Neural progenitor cell (in vitro differentiated cells): ENCODE measurements around the gene ANAPC7. TPM values are rescaled to one million over a fixed set of nuclear protein-coding genes. Genes with fewer than 3 reads are reported as not detected.

Experiments used
- DNase-seq: peaks from one replicate; pipeline ENCODE4 v3.0.0-alpha.2; 2016; ENCODE audit warnings: low spot score
- H2AFZ ChIP-seq: fragments of 200-600 bp; sonication (generic); replicated peaks from 2 replicates; pipeline ENCODE4 v1.6.1; 2016; ENCODE audit warnings: antibody characterized with exemption
- H3F3A ChIP-seq: fragments of 200-600 bp; sonication (generic); 2 replicates; pipeline ENCODE4 v1.6.1; 2016; ENCODE audit warnings: antibody characterized with exemption, low read depth
- H3K27ac ChIP-seq: fragments of 200-600 bp; sonication (generic); 2 replicates; pipeline ENCODE4 v1.5.1; 2016; ENCODE audit warnings: mild to moderate bottlenecking
- H3K27me3 ChIP-seq: fragments of 200-600 bp; sonication (generic); 2 replicates; pipeline ENCODE4 v1.6.1; 2016; ENCODE audit warnings: mild to moderate bottlenecking, moderate library complexity
- H3K36me3 ChIP-seq: fragments of 200-600 bp; sonication (generic); 2 replicates; pipeline ENCODE4 v1.5.1; 2016
- H3K4me1 ChIP-seq: fragments of 200-600 bp; sonication (generic); 2 replicates; pipeline ENCODE4 v1.6.1; 2016; ENCODE audit warnings: mixed run types
- H3K4me2 ChIP-seq: fragments of 200-600 bp; sonication (generic); 2 replicates; pipeline ENCODE4 v1.6.1; 2016
- H3K4me3 ChIP-seq: fragments of 200-600 bp; sonication (generic); 2 replicates; pipeline ENCODE4 v1.5.1; 2016
- H3K79me2 ChIP-seq: fragments of 200-600 bp; sonication (generic); 2 replicates; pipeline ENCODE4 v1.6.1; 2016; ENCODE audit warnings: low read depth
- H3K9ac ChIP-seq: fragments of 200-600 bp; sonication (generic); 2 replicates; pipeline ENCODE4 v1.6.1; 2016
- H3K9me3 ChIP-seq: fragments of 200-600 bp; sonication (generic); 2 replicates; pipeline ENCODE4 v1.5.1; 2016; ENCODE audit warnings: low read depth
- H4K20me1 ChIP-seq: fragments of 200-600 bp; sonication (generic); 2 replicates; pipeline ENCODE4 v1.6.1; 2016; ENCODE audit warnings: low read depth
- H3K27ac Mint-ChIP-seq: 3 replicates; pipeline ENCODE4 v1.8.0; 2021; ENCODE audit warnings: mixed read lengths
- H3K27me3 Mint-ChIP-seq: 2 replicates; pipeline ENCODE4 v1.8.0; 2022; ENCODE audit warnings: low read depth, mild to moderate bottlenecking, inconsistent platforms, moderate library complexity, mixed read lengths; ENCODE audit not compliant: insufficient read depth
- H3K36me3 Mint-ChIP-seq: 3 replicates; pipeline ENCODE4 v1.8.0; 2021; ENCODE audit warnings: mixed read lengths
- H3K4me1 Mint-ChIP-seq: 3 replicates; pipeline ENCODE4 v1.8.0; 2021; ENCODE audit warnings: mixed read lengths
- H3K4me3 Mint-ChIP-seq: 3 replicates; pipeline ENCODE4 v1.8.0; 2021; ENCODE audit warnings: mild to moderate bottlenecking, moderate library complexity, mixed read lengths
- H3K9me3 Mint-ChIP-seq: 3 replicates; pipeline ENCODE4 v1.8.0; 2020; ENCODE audit warnings: mixed read lengths
- CTCF ChIP-seq: fragments of 200-600 bp; sonication (generic); IDR thresholded peaks from 2 replicates; pipeline ENCODE4 v1.5.1; 2017; ENCODE audit warnings: antibody characterized with exemption, mild to moderate bottlenecking
- EZH2 ChIP-seq: fragments of 200-600 bp; sonication (generic); IDR thresholded peaks from 2 replicates; pipeline ENCODE4 v1.6.1; 2017; ENCODE audit warnings: antibody characterized with exemption, mild to moderate bottlenecking, moderate library complexity
- EZH2phosphoT487 ChIP-seq: fragments of 200-600 bp; sonication (generic); IDR thresholded peaks from 2 replicates; pipeline ENCODE4 v1.6.1; 2017; ENCODE audit warnings: antibody characterized with exemption
- total RNA-seq: library from RNA; depleted of rRNA; stranded (reverse); fragments of >200 nt; gene quantifications from 2 replicates; pipeline ENCODE4 v1.2.3, GENCODE V29; 2015; ENCODE audit warnings: low replicate concordance

The ANAPC7 gene
- total RNA-seq, 1 donor from 2014 or later: 114 TPM

- peaks cover 5% of the 10 kb centered on the region for H3K27me3 Mint-ChIP-seq
- no peak overlapping the region for H3K27ac Mint-ChIP-seq
- no peaks in the 10 kb centered on the region for H3K4me1 ChIP-seq
- H3K4me2 ChIP-seq: no peak overlapping the region
- peaks cover 30% of the 10 kb centered on the region for H3K36me3 ChIP-seq
- H3K4me3 ChIP-seq: no peak overlapping the region
- H3F3A ChIP-seq: peaks cover 24% of the 10 kb centered on the region
- TF ChIP-seq CTCF (no peak), EZH2phosphoT487 (no peak), EZH2 (no peak)
- H3K4me1 Mint-ChIP-seq: no peaks in the 10 kb centered on the region
- H3K27me3 ChIP-seq: no peaks in the 10 kb centered on the region
- no peak overlapping the region for H3K27ac ChIP-seq
- H3K9me3 Mint-ChIP-seq: no peaks in the 10 kb centered on the region
- H3K9me3 ChIP-seq: no peaks in the 10 kb centered on the region
- no peaks in the 10 kb centered on the region for H3K79me2 ChIP-seq
- no peak overlapping the region for H2AFZ ChIP-seq
- no peaks in the 10 kb centered on the region for H4K20me1 ChIP-seq
- H3K9ac ChIP-seq: no peak overlapping the region
- no peak for DNase-seq
- H3K4me3 Mint-ChIP-seq: no peak overlapping the region
- H3K36me3 Mint-ChIP-seq: peaks cover 46% of the 10 kb centered on the region
These were observed 55.7 kb downstream of the ANAPC7 start for GRCh38 chr12:110347767-110348166.

- no peak for DNase-seq
- H3K79me2 ChIP-seq: no peaks in the 10 kb centered on the region
- H4K20me1 ChIP-seq: no peaks in the 10 kb centered on the region
- H3K9ac ChIP-seq: no peak overlapping the region
- peaks cover 23% of the 10 kb centered on the region for H3F3A ChIP-seq
- H3K4me1 ChIP-seq: no peaks in the 10 kb centered on the region
- H3K36me3 ChIP-seq: peaks cover 40% of the 10 kb centered on the region
- no peak overlapping the region for H3K4me3 Mint-ChIP-seq
- TF ChIP-seq EZH2 (no peak), CTCF (no peak), EZH2phosphoT487 (no peak)
- peaks cover 5% of the 10 kb centered on the region for H3K27me3 Mint-ChIP-seq
- H3K9me3 Mint-ChIP-seq: no peaks in the 10 kb centered on the region
- no peak overlapping the region for H3K27ac ChIP-seq
- H3K4me2 ChIP-seq: no peak overlapping the region
- no peak overlapping the region for H2AFZ ChIP-seq
- H3K27me3 ChIP-seq: no peaks in the 10 kb centered on the region
- no peak overlapping the region for H3K27ac Mint-ChIP-seq
- no peaks in the 10 kb centered on the region for H3K4me1 Mint-ChIP-seq
- H3K36me3 Mint-ChIP-seq: peaks cover 59% of the 10 kb centered on the region
- no peak overlapping the region for H3K4me3 ChIP-seq
- no peaks in the 10 kb centered on the region for H3K9me3 ChIP-seq
These were observed 57.5 kb downstream of the ANAPC7 start for GRCh38 chr12:110345963-110346362.

- H3K4me3 ChIP-seq: no peak overlapping the region
- no peaks in the 10 kb centered on the region for H3K4me1 Mint-ChIP-seq
- no peaks in the 10 kb centered on the region for H3K27me3 ChIP-seq
- no peaks in the 10 kb centered on the region for H3K79me2 ChIP-seq
- no peak for DNase-seq
- H3K4me2 ChIP-seq: no peak overlapping the region
- no peak overlapping the region for H3K4me3 Mint-ChIP-seq
- peaks cover 16% of the 10 kb centered on the region for H3F3A ChIP-seq
- no peaks in the 10 kb centered on the region for H3K9me3 Mint-ChIP-seq
- peaks cover 63% of the 10 kb centered on the region for H3K36me3 Mint-ChIP-seq
- H4K20me1 ChIP-seq: no peaks in the 10 kb centered on the region
- H3K9ac ChIP-seq: no peak overlapping the region
- H3K36me3 ChIP-seq: peaks cover 37% of the 10 kb centered on the region
- no peak overlapping the region for H3K27ac ChIP-seq
- H3K27me3 Mint-ChIP-seq: peaks cover 5% of the 10 kb centered on the region
- no peaks in the 10 kb centered on the region for H3K4me1 ChIP-seq
- no peak overlapping the region for H2AFZ ChIP-seq
- H3K27ac Mint-ChIP-seq: no peak overlapping the region
- H3K9me3 ChIP-seq: no peaks in the 10 kb centered on the region
- TF ChIP-seq EZH2phosphoT487: no peak
- no peak for TF ChIP-seq EZH2
- TF ChIP-seq CTCF: no peak
These were observed 58.3 kb downstream of the ANAPC7 start for GRCh38 chr12:110345176-110345661.
